ENCODE measurements around the gene RCOR1.
"Not testable (repeated sequence)": the region's sequence is repeated elsewhere in the genome, so short reads cannot be mapped to it uniquely, and the experiment has no call there.

Gene RCOR1

DNA sequence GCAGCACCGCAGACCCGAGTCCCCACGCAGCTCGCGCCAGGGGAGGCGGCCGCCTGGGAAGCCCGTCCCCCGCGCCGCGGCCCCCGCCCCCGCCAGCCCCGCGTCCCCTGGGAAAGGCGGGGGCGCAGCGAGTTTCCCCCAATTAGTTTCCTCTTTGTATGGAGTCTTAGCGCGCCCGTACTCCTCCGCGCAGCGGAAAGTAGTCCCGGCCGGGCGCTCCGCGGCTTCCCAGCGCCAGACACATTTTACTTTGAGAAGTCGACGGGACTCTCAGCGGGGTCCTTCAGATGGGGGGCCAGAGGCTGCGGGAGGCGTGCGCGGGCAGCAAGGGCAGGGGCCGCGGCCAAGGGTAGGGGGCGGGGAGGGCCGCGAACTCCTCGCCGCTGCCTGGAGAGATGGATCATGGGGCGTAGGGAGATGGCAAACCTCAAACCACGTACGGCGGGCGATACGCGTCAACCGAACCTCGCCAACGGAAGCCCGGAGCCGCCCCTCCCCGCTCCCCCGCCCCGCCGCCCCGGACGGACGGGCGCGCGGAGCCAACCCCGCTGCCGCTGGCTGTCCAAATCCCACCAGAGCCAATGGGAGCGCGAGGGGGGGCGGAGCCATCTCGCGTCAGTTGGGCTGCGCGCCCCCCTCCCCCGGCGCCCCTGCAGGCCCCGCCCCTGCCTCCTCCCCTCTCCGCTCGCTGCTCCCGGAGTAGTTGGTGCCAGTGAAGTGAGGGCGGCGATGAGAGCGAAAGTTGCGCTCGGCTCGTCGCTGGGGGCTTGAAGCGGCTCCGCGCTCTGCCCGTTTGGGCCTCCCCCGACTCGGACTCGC, at the start of gene RCOR1:
Gene RCOR1, plus strand, starts transcription at position 706 of the 819 bp plus-strand sequence. CDS start 238 bp downstream, outside the sequence.
- peak; percentile 99 for DNase-seq (ENCODE audit: low read depth, low spot score)

DNA sequence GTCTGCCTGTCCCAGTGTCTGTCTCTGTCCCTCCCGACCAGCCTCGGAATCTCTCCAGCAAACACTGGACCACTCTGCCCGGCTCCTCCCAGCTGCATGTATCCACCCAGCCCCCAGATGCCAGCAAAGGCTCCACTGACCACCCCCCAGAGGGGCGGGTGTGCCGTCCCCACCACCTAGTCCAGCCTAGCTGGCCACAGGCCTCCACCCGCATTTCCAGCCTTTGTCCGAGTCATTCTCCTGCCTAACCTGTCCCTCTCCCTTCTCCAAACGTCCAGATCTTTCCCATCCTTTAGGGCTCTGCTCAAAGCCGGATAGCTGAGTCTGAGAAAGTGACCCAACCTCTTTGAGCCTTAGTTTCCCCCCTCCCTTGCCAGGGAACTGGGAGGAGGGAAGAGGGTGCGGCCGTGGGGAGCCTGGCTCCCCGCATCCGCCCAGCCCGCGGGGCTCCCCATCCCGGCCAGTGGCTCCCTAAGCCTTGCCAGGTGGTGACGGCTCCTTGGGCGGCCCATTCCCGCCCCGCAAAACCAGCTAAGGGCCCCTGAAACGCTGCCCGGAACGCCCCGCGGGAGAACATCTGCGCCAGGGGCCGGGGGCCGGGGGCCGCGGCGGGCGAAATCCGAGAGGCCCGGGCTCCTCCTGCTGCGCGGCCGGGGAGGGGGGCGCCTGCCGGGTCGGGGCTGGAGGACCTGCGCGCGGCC, 48.3 kb upstream of the RCOR1 start:
- peak; percentile 15 for DNase-seq (ENCODE audit: low read depth, low spot score)

DNA sequence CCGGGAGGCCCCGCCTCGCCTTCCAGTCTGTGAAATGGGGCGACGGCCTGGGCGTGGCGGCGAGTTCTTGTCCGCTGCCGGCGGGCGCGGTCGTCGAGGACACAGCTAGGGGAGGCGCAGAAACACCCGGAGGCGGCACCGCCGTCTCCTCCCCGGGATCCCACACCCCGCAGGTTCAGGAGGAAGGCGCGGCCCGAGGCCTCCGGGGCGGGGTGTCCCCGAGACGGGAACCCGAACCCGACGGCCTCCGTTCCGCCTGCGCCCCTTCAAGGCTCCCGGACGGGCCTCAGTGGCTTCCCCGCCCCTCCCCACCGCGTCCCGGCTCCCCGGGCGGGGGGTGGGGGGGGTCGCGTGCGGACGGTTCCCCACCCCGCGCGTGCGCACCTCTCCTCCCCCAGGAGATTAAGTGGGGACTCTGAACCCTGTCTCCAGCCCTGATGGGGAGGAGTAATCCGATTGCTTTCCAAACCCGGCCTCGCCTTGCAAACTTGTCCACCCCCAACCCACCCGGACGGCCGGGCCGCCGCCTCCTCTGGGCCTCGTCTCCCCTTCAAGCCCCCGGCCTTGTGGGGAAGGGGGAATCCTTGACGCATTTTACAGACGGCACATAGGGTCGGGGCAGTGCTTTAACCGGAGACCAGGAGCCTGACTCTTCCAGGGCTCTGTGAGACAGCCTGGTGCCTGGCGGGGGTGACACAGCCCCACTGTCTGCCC, 47.5 kb upstream of the RCOR1 start:
- no peak for DNase-seq (ENCODE audit: low read depth, low spot score)

DNA sequence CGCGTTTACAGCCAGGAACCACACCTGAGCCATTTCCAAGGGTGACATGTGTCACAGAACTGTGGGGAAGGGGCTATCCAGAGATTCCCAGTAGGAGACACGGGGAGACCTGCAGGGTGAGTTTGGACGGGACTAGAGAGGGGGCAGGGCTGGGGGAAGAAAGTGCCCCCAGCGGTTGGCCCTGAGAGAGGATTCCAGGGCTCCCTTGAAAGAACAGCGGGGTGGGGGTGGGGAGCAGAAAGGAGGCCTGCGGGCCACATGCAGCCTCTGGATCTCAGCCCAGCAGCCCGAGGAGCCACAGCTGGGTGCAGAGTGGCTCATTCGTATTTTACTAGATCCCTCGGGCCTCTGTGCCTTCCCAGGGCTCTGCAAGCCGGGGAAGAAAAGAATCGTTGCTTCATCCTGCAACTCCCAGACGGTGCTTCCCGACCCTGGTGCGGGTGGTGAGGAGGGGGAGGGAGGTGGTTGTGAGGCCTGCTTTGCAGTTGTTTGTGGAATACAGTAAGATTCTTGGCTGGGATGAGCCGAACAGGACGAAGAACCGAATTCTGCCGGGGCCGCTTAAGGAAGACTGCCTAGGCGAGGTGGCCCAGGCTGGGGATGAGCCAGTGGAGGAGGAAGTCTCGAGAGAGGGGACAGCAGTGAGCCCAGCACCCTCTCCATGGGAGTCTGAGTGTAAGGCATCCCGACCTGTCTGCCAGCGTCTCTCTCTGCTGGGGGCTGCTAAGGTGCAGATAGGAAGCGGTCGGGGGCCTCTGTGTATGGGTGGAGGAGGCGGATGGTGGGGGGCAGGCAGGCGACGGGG, 46.8 kb upstream of the RCOR1 start:
- peak; percentile 15 for DNase-seq (ENCODE audit: low read depth, low spot score)

DNA sequence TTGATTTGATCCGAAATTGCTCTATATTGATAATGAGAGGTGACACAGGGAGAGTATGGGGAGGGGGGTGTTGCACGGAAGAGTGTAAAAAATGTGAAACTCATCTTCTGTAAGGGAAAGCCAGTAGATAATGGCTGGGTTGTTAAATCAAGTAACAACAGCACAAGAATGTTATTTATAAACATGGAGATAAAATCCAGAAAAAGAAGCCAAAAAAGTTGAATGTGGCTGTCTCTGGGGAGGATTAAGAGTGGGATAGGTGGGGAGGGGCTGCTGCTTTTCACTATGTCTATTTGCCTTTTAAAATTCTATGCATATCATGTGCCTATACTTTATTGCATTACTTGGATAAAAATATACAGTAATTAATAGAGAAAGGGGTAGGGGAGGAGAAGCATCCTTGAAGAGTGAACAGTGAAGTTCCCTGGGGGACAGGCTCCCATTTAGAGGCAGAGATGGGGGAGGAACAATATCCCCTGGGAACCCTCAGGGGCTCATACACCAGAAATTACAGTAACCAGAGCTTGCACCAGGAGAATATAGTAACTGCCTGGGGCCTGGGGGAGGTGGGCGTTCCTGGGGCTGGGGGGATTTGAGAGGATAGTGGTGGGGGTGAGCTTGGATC, 43.7 kb upstream of the RCOR1 start:
- DNase-seq (ENCODE audit: low read depth, low spot score), result no peak

DNA sequence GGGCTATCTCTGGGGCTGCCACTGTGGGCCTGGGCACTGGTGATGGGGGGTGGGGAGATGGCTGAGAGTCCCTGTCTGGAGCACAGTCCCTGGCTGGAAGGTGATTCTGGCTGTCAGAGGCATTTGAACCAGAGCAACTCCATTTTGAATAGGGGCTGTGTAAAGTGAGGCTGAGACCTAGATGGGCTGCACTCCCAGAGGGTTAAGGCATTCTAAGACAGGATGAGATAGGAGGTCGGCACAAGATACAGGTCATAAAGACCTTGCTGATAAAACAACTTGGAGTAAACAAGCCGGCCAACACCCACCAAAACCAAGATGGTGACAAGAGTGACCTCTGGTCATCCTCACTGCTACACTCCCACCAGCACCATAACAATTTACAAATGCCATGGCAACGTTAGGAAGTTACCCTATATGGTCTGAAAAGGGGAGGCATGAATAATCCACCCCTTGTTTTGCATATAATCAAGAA, 41.5 kb upstream of the RCOR1 start:
- DNase-seq (ENCODE audit: low read depth, low spot score), result not testable (repeated sequence)

DNA sequence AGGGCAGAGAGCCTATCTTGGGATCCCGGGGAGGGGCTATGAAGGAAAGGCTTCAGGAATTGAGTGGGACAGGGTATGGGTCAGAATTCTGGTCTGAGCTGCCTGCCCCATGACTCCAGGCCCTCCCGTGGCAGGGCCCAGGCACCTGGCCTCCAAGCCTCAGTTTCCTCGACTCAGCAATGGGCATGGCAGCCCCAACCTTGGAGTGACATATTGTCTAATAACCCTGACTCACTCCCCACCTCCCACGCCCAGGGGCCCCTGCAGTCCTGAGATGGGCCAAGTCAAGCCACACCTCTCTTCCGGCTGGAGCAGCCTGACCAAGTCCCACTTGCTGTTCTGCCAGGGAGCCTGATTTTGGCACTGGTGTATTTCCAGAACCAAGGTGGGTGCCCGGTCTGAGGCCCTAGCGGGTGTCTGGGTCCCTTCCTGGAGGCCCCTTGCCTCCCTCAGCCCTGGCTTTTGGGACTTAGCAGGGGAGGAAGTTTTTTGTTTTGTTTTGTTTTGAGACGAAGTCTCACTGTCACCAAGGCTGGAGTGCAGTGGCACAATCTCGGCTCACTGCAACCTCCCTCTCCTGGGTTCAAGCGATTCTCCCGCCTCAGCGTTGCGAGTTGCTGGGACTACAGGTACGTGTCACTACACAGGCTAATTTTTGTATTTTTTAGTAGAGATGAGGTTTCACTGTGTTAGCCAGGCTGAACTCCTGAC, 40.3 kb upstream of the RCOR1 start:
- DNase-seq (ENCODE audit: low read depth, low spot score), result peak; percentile 23

DNA sequence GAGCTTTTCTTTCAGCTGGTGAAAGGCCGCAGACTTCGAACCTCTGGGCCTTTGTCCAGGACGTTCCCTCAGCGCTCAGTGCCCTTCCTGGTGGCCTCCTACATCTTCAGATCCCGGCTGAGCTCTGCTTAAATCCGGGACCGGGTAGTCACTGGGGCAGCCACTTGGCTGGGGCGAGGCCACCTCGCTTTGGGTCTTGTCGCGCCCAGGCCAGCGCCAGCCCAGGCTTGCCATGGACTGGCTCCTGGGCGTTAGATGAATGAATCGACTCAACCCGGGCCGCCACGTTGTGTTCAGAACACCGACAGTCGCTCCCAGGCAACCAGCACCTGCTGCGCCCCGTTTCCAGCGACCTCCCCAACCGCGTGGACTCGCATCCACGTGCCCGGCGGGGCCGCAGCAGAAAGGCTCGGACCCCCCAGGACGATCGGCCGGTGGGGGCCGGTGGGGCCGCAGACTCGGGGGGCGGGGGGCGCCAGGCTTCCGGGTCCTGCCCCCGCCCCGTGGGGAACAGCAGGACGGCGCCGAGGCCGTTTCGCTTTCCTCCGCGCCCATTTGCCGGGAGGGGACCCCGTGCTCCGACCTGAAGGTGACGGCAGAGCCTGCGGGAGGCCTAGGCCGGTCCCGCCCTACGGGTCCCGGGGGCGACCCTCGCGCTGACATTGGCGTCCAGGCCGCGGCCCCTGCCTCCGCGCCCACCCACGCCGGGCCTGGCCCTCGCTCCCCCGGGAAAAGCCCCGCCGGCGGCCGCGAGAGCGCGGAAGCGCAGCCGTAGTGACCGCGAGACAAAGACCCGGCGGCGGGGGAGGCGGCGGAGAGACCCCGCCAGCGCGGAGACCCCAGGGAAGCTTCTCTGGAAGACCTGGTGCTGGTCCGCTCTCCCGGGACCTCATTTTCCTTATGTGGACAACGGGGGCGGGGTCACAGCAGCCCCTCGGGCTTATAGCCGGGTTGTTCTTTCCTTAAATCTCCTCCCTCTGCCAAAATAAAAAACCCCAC, 37.3 kb upstream of the RCOR1 start:
- peak; percentile 60 for DNase-seq (ENCODE audit: low read depth, low spot score)

DNA sequence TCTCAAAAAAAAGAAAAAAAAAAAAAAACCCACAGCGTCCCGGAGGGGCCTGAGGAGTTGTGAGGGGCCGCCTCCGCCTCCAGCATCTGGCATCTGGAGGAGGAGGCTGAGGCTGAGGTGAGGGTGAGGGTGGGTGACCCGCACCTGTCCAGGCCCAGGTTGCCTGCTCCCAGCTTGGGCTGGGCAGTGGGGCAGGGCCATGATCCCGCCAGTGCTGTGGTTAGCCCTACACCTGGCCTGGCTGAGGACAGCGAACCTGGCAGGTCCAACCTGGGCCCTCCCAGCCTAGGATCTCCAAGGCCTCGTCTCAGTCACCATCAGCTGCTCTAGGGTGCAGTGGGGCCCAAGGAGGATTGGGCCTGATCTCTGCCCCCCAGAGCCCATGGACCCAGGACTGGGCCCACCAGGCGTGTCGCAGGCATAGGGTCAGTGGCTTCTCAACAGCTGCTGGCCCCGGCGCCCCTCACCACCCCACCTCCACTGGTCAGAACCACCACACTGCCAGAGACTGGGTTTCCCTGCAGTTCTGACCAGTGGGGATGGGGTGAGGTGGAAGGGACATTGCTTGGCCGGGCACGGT, 36.3 kb upstream of the RCOR1 start:
- DNase-seq (ENCODE audit: low read depth, low spot score), result no peak

DNA sequence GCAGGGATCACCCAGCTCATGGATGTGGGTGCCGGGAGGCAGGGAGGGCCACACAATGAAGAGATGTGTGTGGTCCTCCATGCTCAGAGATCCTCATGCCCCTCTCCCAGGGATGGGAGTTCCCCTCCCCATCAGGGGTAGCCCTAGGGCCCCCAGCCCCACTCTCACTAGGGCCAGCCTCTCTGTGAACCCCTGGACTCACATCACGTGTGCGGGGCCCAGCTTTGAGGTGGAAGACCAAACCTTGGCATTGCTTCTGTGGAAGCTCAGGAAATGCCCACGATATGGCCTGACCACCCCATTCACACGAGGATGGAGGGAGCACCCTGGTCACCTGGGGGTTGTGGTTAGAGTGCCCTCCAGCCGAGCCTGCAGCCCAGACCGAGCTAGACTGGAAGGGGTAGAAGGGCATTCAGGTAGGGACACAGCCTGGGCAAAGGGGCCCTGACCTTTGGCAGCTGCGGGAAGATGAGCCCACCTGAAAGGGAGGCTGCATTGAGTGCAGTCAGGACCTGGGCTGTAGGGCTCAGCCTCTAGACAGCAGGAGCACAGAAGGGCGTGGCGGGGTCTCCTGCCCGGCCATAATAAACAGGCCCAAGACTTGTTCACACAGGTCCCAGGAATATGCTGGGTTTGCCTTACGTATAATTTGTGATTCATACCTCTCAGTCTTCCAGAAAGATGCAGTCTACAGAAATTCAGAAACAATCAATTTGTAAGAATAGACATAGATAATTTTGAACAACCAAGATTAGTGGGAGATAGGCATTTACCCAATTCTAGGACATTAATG, 34.8 kb upstream of the RCOR1 start:
- no peak for DNase-seq (ENCODE audit: low read depth, low spot score)

DNA sequence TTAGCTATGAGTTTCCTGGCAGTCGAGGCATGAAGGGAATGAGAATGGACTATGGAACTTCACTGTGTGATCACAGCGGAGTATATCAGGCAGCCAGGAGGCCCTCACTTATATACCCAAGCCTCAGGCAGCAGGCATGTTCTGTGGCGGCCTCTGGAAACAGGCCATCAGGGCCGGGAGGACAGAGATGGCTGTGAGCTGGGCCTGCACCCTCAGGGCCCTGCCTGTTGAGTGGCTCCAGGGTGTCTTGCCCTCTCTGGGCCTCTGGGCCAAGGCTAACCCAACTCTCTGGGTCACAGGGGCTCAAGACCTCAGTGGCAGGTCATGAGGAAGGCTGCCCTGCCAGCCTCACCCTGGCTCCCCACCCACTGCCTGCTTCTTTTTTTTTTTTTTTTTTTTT, 33.9 kb upstream of the RCOR1 start:
- no peak for DNase-seq (ENCODE audit: low read depth, low spot score)

DNA sequence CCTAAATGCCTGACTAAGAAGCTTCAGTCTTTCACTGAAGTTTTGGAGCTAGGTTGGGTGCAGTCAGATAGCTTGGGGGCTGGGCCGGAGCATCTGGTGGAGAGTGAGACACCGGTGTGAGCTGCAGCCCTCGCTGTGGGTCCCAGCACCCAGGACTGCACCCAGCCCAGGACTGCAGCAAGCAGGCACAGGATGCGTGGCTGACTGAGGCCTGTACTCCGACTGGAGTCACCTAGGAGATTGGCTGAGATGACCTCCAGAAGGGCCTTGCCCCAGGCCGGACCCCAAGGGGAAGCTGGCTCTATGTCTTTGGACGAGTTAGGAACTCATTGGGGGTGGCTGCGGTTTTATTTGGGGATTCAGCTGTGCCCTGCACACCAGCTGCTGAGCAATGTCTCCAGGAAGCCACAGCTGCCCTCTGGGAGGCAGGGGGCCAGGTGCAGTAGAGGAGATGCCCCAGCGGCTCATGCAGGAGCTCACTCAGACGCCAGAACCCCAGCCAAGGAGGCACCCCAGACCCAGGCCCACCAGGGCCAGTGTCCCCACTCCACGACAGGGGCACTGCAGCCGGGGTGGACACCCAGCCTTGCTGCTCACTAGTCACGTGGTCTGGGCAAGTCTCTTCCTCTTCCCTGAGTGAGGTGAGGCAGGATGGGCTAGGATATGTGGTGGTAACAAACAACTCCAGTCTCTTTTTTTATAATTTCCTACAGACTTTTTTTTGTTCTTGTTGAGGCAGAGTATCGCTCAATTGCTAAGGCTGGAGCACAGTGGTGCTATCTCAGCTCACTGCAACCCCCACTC, 31.8 kb upstream of the RCOR1 start:
- DNase-seq (ENCODE audit: low read depth, low spot score), result no peak

DNA sequence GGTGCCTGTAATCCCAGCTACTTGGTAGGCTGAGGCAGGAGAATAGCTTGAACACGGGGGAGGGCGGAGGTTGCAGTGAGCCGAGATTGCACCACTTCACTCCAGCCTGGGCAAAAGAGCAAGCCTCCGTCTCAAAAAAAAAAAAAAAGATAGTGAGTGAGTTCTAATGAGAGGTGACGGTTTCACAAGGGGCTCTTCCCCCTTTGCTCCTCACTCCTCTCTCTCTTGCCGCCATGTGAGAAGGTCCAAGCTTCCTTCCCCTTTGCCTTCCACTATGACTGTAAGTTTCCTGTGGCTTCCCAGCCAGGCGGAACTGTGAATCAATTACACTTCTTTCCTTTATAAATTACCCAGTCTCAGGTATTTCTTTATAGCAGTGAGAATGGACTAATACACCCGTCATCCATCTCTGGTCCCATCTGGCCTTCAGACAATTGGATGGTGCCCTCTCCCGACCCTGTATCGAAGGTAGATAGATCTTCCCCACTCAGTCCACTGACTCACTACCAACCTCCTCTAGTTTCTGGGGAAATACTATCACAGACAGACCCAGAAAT, 27.0 kb upstream of the RCOR1 start:
- no peak for DNase-seq (ENCODE audit: low read depth, low spot score)

DNA sequence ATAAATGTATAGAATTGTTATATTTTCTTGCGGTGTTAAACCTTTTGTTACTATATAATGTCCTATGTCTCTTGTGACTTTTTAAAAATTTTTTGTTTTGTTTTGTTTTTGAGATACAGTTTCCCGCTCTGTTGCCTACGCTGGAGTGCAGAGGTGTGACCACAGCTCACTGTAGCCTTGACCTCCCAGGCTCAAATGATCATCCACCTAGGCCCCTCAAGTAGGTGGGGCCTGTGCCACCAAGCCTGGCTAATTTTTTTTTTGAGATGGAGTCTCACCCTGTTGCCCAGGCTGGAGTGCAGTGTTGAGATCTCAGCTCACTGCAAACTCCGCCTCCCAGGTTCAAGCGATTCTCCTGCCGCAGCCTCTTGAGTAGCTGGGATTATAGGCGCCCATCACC, 26.5 kb upstream of the RCOR1 start:
- DNase-seq (ENCODE audit: low read depth, low spot score), result no peak

DNA sequence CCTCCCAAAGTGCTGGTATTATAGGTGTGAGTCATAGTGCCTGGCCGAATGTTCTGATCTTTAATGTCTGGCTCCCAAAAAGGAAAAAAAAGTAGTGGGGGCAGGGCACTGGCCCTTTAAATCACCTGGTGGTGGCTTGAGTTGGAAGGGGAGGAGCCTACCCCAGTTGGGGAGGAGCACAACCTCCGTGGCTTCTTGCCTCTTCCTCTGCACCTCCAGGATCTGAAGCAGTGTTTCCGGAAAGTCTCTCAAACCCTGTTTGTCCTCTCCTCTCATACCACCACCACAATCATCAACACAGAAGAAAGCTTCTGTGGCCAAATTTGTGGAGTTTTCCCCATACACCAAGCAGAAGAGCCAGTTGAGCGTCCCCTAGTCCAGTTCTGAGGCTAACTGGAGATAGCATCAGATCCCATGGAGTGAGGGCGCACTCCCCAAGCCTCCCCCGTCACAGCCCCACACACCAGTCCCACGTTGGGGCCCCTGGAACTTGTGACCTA, 24.3 kb upstream of the RCOR1 start:
- no peak for DNase-seq (ENCODE audit: low read depth, low spot score)

DNA sequence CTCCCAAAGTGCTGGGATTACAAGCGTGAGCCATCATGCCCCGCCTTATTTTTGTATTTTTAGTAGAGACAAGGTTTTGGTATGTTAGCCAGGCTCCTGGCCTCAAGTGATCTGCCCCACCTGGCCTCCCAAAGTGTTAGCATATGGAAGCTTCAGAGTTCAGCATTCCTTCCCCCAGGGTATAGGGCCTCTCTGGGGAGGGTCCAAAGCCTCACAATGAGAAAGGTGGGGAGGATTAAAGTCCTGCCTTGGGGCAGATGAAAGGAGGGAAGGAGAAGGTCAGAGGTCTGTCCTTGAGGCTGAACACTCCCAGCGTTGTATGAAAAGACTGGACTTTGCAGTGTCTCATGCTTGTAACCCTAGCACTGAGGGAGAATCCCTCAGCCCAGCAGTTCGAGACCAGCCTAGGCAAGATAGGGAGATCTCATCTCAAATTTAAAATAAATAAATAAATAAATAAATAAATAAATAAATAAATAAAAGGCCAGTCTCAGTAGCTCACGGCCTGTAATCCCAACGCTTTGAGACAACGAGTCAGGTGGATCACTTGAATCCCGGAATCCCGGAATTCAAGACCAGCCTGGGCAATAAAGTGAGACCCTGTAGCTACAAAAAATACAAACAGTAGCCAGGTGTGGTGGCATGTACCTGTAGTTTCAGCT, 22.0 kb upstream of the RCOR1 start:
- no peak for DNase-seq (ENCODE audit: low read depth, low spot score)

Data from astrocyte of the hippocampus (primary cell).